HG02852 (cell line): ENCODE data around the gene ABHD17B.
"Not testable (repeated sequence)": the region's sequence is repeated elsewhere in the genome, so short reads cannot be mapped to it uniquely, and the experiment has no call there.

Experiments used
- ATAC-seq: cut with Tn5 transposase; IDR thresholded peaks from one replicate; pipeline ENCODE4 v1.9.1; 2021; ENCODE audit warnings: mild to moderate bottlenecking, moderate library complexity; ENCODE audit not compliant: unreplicated experiment

ABHD17B gene

GRCh38 chr9:71916834-71917534, 6.0 kb upstream of the ABHD17B start:
- peak; percentile 92 for ATAC-seq

- ATAC-seq = no peak
Observed at GRCh38 chr9:71915495-71915894, 4.5 kb upstream of the ABHD17B start.

- ATAC-seq = no peak
Observed at GRCh38 chr9:71911908-71912335, 929 bp upstream of the ABHD17B start.

GRCh38 chr9:71910650-71911060, 338 bp downstream of the ABHD17B start:
- ATAC-seq = peak; percentile 16

GRCh38 chr9:71909887-71910649, 925 bp downstream of the ABHD17B start:
- peak; percentile 0 for ATAC-seq

GRCh38 chr9:71908825-71909224, 2.2 kb downstream of the ABHD17B start:
- no peak for ATAC-seq

- ATAC-seq = no peak
Observed at GRCh38 chr9:71904076-71904475, 6.9 kb downstream of the ABHD17B start.

GRCh38 chr9:71901695-71902597, 9.0 kb downstream of the ABHD17B start:
- no peak for ATAC-seq

GRCh38 chr9:71898756-71899155, 12.2 kb downstream of the ABHD17B start:
- ATAC-seq = not testable (repeated sequence)

GRCh38 chr9:71897577-71897976, 13.4 kb downstream of the ABHD17B start:
- ATAC-seq = peak; percentile 61

- no peak for ATAC-seq
Observed at GRCh38 chr9:71896761-71897160, 14.2 kb downstream of the ABHD17B start.

GRCh38 chr9:71895955-71896354, 15.0 kb downstream of the ABHD17B start:
- no peak for ATAC-seq

- peak; percentile 47 for ATAC-seq
Observed at GRCh38 chr9:71895117-71895516, 15.9 kb downstream of the ABHD17B start.

- no peak for ATAC-seq
Observed at GRCh38 chr9:71891557-71892189, 19.3 kb downstream of the ABHD17B start.

- no peak for ATAC-seq
Observed at GRCh38 chr9:71890042-71890679, 20.8 kb downstream of the ABHD17B start.

- ATAC-seq = no peak
Observed at GRCh38 chr9:71887362-71887761, 23.6 kb downstream of the ABHD17B start.

GRCh38 chr9:71886541-71886940, 24.5 kb downstream of the ABHD17B start:
- ATAC-seq = no peak

- peak; percentile 50 for ATAC-seq
Observed at GRCh38 chr9:71886015-71886414, 25.0 kb downstream of the ABHD17B start.

GRCh38 chr9:71885467-71885866, 25.5 kb downstream of the ABHD17B start:
- no peak for ATAC-seq

GRCh38 chr9:71884005-71884404, 27.0 kb downstream of the ABHD17B start:
- no peak for ATAC-seq
